Measurements from ENCODE around the gene EXOC6B.
"Not testable (repeated sequence)": the region's sequence is repeated elsewhere in the genome, so short reads cannot be mapped to it uniquely, and the experiment has no call there.

Gene EXOC6B

DNA sequence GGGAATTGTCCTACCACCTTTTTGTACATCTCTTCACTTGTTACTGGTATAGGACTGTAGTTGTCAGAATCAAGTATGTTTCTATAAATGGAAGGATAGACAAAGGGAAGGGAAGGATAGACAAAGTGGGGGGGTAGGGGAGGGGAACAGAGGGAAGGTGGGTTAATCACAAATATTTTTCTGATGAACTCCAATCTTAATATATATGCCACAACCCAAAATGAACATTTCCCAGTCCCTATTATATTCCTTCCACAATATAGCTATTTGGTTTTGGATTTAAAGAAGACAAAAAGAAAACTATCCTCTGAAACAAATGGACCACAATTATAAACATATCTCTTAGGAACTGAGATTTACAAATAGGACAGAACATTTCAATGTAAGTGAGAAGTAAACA is 329.4 kb downstream of the EXOC6B start (continued):
- TF ChIP-seq, protein P1, sequence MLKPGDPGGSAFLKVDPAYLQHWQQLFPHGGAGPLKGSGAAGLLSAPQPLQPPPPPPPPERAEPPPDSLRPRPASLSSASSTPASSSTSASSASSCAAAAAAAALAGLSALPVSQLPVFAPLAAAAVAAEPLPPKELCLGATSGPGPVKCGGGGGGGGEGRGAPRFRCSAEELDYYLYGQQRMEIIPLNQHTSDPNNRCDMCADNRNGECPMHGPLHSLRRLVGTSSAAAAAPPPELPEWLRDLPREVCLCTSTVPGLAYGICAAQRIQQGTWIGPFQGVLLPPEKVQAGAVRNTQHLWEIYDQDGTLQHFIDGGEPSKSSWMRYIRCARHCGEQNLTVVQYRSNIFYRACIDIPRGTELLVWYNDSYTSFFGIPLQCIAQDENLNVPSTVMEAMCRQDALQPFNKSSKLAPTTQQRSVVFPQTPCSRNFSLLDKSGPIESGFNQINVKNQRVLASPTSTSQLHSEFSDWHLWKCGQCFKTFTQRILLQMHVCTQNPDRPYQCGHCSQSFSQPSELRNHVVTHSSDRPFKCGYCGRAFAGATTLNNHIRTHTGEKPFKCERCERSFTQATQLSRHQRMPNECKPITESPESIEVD (tag by site-specific recombination; IDR thresholded peaks at IDR 0.05) = no peak
- TF ChIP-seq, protein P2, sequence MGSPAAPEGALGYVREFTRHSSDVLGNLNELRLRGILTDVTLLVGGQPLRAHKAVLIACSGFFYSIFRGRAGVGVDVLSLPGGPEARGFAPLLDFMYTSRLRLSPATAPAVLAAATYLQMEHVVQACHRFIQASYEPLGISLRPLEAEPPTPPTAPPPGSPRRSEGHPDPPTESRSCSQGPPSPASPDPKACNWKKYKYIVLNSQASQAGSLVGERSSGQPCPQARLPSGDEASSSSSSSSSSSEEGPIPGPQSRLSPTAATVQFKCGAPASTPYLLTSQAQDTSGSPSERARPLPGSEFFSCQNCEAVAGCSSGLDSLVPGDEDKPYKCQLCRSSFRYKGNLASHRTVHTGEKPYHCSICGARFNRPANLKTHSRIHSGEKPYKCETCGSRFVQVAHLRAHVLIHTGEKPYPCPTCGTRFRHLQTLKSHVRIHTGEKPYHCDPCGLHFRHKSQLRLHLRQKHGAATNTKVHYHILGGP (tag by site-specific recombination; IDR thresholded peaks at IDR 0.05) = no peak
- TF ChIP-seq, protein P3, sequence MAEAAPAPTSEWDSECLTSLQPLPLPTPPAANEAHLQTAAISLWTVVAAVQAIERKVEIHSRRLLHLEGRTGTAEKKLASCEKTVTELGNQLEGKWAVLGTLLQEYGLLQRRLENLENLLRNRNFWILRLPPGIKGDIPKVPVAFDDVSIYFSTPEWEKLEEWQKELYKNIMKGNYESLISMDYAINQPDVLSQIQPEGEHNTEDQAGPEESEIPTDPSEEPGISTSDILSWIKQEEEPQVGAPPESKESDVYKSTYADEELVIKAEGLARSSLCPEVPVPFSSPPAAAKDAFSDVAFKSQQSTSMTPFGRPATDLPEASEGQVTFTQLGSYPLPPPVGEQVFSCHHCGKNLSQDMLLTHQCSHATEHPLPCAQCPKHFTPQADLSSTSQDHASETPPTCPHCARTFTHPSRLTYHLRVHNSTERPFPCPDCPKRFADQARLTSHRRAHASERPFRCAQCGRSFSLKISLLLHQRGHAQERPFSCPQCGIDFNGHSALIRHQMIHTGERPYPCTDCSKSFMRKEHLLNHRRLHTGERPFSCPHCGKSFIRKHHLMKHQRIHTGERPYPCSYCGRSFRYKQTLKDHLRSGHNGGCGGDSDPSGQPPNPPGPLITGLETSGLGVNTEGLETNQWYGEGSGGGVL (tag by site-specific recombination; IDR thresholded peaks at IDR 0.05) = no peak

DNA sequence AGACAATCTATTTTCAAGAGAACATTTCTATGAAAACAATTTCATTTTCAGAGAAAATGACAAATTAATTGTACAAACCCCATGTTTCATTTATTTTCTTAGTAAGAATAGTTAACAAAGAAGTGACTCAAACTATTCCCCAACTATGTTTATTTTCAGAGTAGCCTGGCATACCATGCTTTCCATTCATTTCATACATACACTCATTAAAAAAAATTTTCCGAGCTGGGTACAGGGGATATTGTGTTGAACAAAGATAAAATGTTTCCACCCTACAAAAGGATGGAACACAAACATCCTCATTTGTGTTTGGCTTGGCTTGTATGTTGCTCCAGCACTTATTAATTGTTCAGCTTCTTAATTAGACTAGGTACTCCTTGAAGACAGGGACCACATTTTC is 331.4 kb downstream of the EXOC6B start:
- no peaks in the 10 kb centered on the region; a peak in 1 of 3 replicates for H3K36me3 ChIP-seq (ENCODE audit: control insufficient read depth in 2 of 2, insufficient read depth in 1 of 2, low read length in 2 of 2)
- CTCF ChIA-PET = no interaction called here
- H3K9me3 ChIP-seq (ENCODE audit: control insufficient read depth, insufficient read depth, low read depth, low read length) = no peaks in the 10 kb centered on the region
- TF ChIP-seq ZNF248 (tag by site-specific recombination; IDR thresholded peaks at IDR 0.05) (no peak), MYNN (tag by site-specific recombination; IDR thresholded peaks at IDR 0.05; ENCODE audit: borderline replicate concordance) (no peak), WT1 (tag by site-specific recombination; IDR thresholded peaks at IDR 0.05) (no peak)
- TF ChIP-seq, protein P4, sequence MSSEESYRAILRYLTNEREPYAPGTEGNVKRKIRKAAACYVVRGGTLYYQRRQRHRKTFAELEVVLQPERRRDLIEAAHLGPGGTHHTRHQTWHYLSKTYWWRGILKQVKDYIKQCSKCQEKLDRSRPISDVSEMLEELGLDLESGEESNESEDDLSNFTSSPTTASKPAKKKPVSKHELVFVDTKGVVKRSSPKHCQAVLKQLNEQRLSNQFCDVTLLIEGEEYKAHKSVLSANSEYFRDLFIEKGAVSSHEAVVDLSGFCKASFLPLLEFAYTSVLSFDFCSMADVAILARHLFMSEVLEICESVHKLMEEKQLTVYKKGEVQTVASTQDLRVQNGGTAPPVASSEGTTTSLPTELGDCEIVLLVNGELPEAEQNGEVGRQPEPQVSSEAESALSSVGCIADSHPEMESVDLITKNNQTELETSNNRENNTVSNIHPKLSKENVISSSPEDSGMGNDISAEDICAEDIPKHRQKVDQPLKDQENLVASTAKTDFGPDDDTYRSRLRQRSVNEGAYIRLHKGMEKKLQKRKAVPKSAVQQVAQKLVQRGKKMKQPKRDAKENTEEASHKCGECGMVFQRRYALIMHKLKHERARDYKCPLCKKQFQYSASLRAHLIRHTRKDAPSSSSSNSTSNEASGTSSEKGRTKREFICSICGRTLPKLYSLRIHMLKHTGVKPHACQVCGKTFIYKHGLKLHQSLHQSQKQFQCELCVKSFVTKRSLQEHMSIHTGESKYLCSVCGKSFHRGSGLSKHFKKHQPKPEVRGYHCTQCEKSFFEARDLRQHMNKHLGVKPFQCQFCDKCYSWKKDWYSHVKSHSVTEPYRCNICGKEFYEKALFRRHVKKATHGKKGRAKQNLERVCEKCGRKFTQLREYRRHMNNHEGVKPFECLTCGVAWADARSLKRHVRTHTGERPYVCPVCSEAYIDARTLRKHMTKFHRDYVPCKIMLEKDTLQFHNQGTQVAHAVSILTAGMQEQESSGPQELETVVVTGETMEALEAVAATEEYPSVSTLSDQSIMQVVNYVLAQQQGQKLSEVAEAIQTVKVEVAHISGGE (tag by site-specific recombination; conservative IDR thresholded peaks at IDR 0.05; ENCODE audit: low read depth) = no peak
- no peaks in the 10 kb centered on the region for H3K4me1 ChIP-seq (ENCODE audit: control insufficient read depth, insufficient read depth, low read length)
- H3K27ac ChIP-seq (ENCODE audit: extremely low read depth, low read depth, low read length) = no peak overlapping the region
- no peak overlapping the region for H3K4me3 ChIP-seq (ENCODE audit: low read depth, low read length)
- POLR2A ChIA-PET = no interaction called here

DNA sequence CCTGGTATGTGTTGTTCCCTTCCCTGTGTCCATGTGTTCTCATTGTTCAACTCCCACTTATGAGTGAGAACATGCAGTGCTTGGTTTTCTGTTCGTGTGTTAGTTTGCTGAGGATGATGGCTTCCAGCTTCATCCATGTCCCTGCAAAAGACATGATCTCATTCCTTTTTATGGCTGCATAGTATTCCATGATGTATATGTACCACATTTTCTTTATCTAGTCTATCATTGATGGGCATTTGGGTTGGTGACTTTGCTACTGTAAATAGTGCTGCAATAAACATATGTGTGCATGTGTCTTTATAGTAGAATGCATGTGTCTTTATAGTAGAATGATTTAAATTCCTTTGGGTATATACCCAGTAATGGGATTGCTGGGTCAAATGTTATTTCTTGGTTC is 341.2 kb downstream of the EXOC6B start:
- H3K36me3 ChIP-seq (ENCODE audit: control insufficient read depth in 2 of 2, insufficient read depth in 1 of 2, low read length in 2 of 2); CTCF ChIA-PET; H3K4me3 ChIP-seq (ENCODE audit: low read depth, low read length); POLR2A ChIA-PET; H3K27ac ChIP-seq (ENCODE audit: extremely low read depth, low read depth, low read length); H3K9me3 ChIP-seq (ENCODE audit: control insufficient read depth, insufficient read depth, low read depth, low read length); H3K4me1 ChIP-seq (ENCODE audit: control insufficient read depth, insufficient read depth, low read length): not testable (repeated sequence)
- TF ChIP-seq ZNF146 (tag by site-specific recombination; IDR thresholded peaks at IDR 0.05) = peak; percentile 42; the same call in 1 of the 2 replicates

DNA sequence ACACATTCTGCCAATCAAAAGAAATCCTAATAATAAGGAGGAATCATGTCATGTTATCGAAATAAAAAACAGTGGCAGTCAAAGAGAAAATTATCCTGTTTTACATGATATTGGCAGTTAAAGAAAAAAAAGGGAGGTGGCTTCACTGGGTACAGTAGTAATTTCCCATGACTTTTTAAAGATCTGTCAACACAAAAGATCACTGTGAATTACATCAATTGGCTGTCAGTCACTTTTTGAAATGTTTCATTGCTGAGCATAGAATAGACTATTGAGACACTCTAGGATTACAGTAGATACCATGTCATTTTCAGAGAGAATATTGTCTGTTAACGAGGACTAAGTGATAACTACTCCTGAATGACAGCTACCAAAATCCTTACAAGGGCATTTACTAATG is 342.5 kb downstream of the EXOC6B start:
- POLR2A ChIA-PET = no interaction called here
- Histone ChIP-seq H3K36me3 (ENCODE audit: control insufficient read depth in 2 of 2, insufficient read depth in 1 of 2, low read length in 2 of 2) (no peaks in the 10 kb centered on the region), H3K4me1 (ENCODE audit: control insufficient read depth, insufficient read depth, low read length) (no peaks in the 10 kb centered on the region), H3K9me3 (ENCODE audit: control insufficient read depth, insufficient read depth, low read depth, low read length) (no peaks in the 10 kb centered on the region), H3K4me3 (ENCODE audit: low read depth, low read length) (no peak overlapping the region), H3K27ac (ENCODE audit: extremely low read depth, low read depth, low read length) (no peak overlapping the region)
- CTCF ChIA-PET = no interaction called here
- TF ChIP-seq, protein P5, sequence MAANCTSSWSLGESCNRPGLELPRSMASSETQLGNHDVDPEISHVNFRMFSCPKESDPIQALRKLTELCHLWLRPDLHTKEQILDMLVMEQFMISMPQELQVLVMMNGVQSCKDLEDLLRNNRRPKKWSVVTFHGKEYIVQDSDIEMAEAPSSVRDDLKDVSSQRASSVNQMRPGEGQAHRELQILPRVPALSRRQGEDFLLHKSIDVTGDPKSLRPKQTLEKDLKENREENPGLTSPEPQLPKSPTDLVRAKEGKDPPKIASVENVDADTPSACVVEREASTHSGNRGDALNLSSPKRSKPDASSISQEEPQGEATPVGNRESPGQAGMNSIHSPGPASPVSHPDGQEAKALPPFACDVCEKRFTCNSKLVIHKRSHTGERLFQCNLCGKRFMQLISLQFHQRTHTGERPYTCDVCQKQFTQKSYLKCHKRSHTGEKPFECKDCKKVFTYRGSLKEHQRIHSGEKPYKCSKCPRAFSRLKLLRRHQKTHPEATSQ (tag by site-specific recombination; IDR thresholded peaks at IDR 0.05) = no peak
- no peak for TF ChIP-seq ZNF48 (tag by site-specific recombination; IDR thresholded peaks at IDR 0.05)
- no peak for TF ChIP-seq ZNF292 (tag by site-specific recombination; IDR thresholded peaks at IDR 0.05; ENCODE audit: borderline replicate concordance, low read depth)
- no peak for TF ChIP-seq ZNF433 (tag by site-specific recombination; IDR thresholded peaks at IDR 0.05; ENCODE audit: low read depth)
- no peak for TF ChIP-seq ZBTB1 (tag by site-specific recombination; IDR thresholded peaks at IDR 0.05)
- no peak for TF ChIP-seq ZNF626 (tag by site-specific recombination; IDR thresholded peaks at IDR 0.05)
- TF ChIP-seq, protein P6, sequence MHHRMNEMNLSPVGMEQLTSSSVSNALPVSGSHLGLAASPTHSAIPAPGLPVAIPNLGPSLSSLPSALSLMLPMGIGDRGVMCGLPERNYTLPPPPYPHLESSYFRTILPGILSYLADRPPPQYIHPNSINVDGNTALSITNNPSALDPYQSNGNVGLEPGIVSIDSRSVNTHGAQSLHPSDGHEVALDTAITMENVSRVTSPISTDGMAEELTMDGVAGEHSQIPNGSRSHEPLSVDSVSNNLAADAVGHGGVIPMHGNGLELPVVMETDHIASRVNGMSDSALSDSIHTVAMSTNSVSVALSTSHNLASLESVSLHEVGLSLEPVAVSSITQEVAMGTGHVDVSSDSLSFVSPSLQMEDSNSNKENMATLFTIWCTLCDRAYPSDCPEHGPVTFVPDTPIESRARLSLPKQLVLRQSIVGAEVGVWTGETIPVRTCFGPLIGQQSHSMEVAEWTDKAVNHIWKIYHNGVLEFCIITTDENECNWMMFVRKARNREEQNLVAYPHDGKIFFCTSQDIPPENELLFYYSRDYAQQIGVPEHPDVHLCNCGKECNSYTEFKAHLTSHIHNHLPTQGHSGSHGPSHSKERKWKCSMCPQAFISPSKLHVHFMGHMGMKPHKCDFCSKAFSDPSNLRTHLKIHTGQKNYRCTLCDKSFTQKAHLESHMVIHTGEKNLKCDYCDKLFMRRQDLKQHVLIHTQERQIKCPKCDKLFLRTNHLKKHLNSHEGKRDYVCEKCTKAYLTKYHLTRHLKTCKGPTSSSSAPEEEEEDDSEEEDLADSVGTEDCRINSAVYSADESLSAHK (tag by site-specific recombination; IDR thresholded peaks at IDR 0.05) = no peak
- TF ChIP-seq, protein P1 (tag by site-specific recombination; IDR thresholded peaks at IDR 0.05) = no peak
